HCT116 (cell line): ENCODE data around the gene COL20A1. TPM values are rescaled to one million over a fixed set of nuclear protein-coding genes. Genes with fewer than 3 reads are reported as not detected.

Experiments
- ATAC-seq: fragments of 200-7000 bp; cut with Tn5 transposase; 2 replicates; pipeline ENCODE4 v1.9.1; 2020; ENCODE audit warnings: mild to moderate bottlenecking, moderate library complexity
- BruUV-seq: library from RNA; stranded (reverse); fragments of 400-500 nt; replicated peaks from 2 replicates; lab custom pipeline; 2021; lab: Mats Ljungman, UMichigan
- CTCF ChIA-PET: fragments of 300-600 bp; sonication (Branson Sonifier 250); formaldehyde crosslinking; loops from one replicate; lab custom pipeline; 2021; ENCODE audit warnings: antibody characterized with exemption; lab: Charles Lee
- POLR2A ChIA-PET: fragments of 300-600, 350-600 bp; sonication (Branson Sonifier 250); formaldehyde crosslinking; loops from one replicate; lab custom pipeline; 2021; ENCODE audit warnings: antibody characterized with exemption; lab: Charles Lee
- RAD21 ChIA-PET, 2 experiments: fragments of 300-600 bp; sonication (Branson Sonifier 250); formaldehyde crosslinking; loops; one replicate each; lab custom pipeline; 2023; ENCODE audit warnings: low total read pairs in 2 of 2; ENCODE audit not compliant: uncharacterized antibody in 2 of 2, unreplicated experiment in 2 of 2, low non-redundant PET in 1 of 2; lab: Charles Lee
- DNase-seq: peaks from one replicate; pipeline ENCODE4 v3.0.0-alpha.2; 2010; ENCODE audit warnings: low read depth, low spot score
- H2AFZ ChIP-seq: fragments of 200-600 bp; shearing (Covaris generic), sonication (generic); 2 replicates; pipeline ENCODE4 v1.6.1; 2017; ENCODE audit warnings: low read depth, mixed run types, mixed read lengths, antibody characterized with exemption, low read length; ENCODE audit not compliant: poor library complexity, severe bottlenecking
- H3K27ac ChIP-seq: 2 replicates; pipeline ENCODE4 v1.5.1; 2012; ENCODE audit warnings: low read depth, low read length
- H3K27me3 ChIP-seq: fragments of 200-600 bp; sonication (generic); 2 replicates; pipeline ENCODE4 v1.6.1; 2016; ENCODE audit warnings: mixed run types, low read length, mixed read lengths; ENCODE audit not compliant: insufficient read depth
- H3K36me3 ChIP-seq, 2 experiments: fragments of 200-500 bp in 1 of 2; fragments of 200-600 bp in 1 of 2; sonication (Bioruptor generic) in 1 of 2; sonication (generic) in 1 of 2; 2 replicates each; pipeline versions ENCODE4 v1.5.1 to v1.6.1; 2014 to 2016; ENCODE audit warnings: low read length in 2 of 2, inconsistent platforms in 1 of 2, mixed read lengths in 1 of 2, mixed run types in 1 of 2; ENCODE audit not compliant: insufficient read depth in 2 of 2, control insufficient read depth in 1 of 2
- H3K4me1 ChIP-seq, 2 experiments: fragments of 200-600 bp in 1 of 2; sonication (generic) in 1 of 2; 2 replicates each; pipeline versions ENCODE4 v1.5.1 to v1.6.1; 2012 to 2017; ENCODE audit warnings: low read length in 2 of 2, inconsistent platforms in 1 of 2, mild to moderate bottlenecking in 1 of 2, mixed read lengths in 1 of 2, mixed run types in 1 of 2, moderate library complexity in 1 of 2; ENCODE audit not compliant: insufficient read depth in 2 of 2, control insufficient read depth in 1 of 2
- H3K4me2 ChIP-seq: fragments of 200-600 bp; sonication (generic); 2 replicates; pipeline ENCODE4 v1.6.1; 2017; ENCODE audit warnings: mixed run types, low read length, mixed read lengths
- H3K4me3 ChIP-seq, 2 experiments: fragments of 200-600 bp in 1 of 2; sonication (generic) in 1 of 2; replicated peaks in 1 of 2; 2 replicates each; pipeline ENCODE4 v1.5.1; 2011 to 2016; ENCODE audit warnings: low read length in 2 of 2, control low read depth in 1 of 2, low read depth in 1 of 2, mild to moderate bottlenecking in 1 of 2, mixed read lengths in 1 of 2, mixed run types in 1 of 2
- H3K79me2 ChIP-seq: fragments of 200-600 bp; sonication (generic); 2 replicates; pipeline ENCODE4 v1.6.1; 2017; ENCODE audit warnings: mild to moderate bottlenecking, mixed run types, low read length, moderate library complexity, mixed read lengths; ENCODE audit not compliant: insufficient read depth
- H3K9ac ChIP-seq: fragments of 200-600 bp; sonication (generic); 2 replicates; pipeline ENCODE4 v1.6.1; 2016; ENCODE audit warnings: low read length, mixed read lengths
- H3K9me2 ChIP-seq: fragments of 200-600 bp; sonication (generic), shearing (Covaris generic); 2 replicates; pipeline ENCODE4 v1.6.1; 2017; ENCODE audit warnings: mixed run types, mild to moderate bottlenecking, moderate library complexity; ENCODE audit not compliant: insufficient read depth
- H3K9me3 ChIP-seq, 2 experiments: fragments of 200-500 bp in 1 of 2; fragments of 200-600 bp in 1 of 2; sonication (Bioruptor generic) in 1 of 2; sonication (generic) in 1 of 2; 2 replicates each; pipeline ENCODE4 v1.6.1; 2014 to 2017; ENCODE audit warnings: low read length in 2 of 2, mixed read lengths in 2 of 2, inconsistent platforms in 1 of 2, low read depth in 1 of 2, mild to moderate bottlenecking in 1 of 2, mixed run types in 1 of 2, moderate library complexity in 1 of 2; ENCODE audit not compliant: control insufficient read depth in 1 of 2, insufficient read depth in 1 of 2
- H4K20me1 ChIP-seq: fragments of 200-600 bp; sonication (generic), shearing (Covaris generic); 2 replicates; pipeline ENCODE4 v1.6.1; 2017; ENCODE audit warnings: mixed run types, mild to moderate bottlenecking, moderate library complexity; ENCODE audit not compliant: insufficient read depth
- EGR1 ChIP-seq: IDR thresholded peaks from 2 replicates; pipeline ENCODE4 v1.6.1; 2012; ENCODE audit warnings: low read depth
- JUND ChIP-seq: IDR thresholded peaks from 2 replicates; pipeline ENCODE4 v1.6.1; 2012
- RAD21 ChIP-seq: IDR thresholded peaks from 2 replicates; pipeline ENCODE4 v1.6.1; 2012; ENCODE audit warnings: low read depth, mild to moderate bottlenecking
- REST ChIP-seq: IDR thresholded peaks from 2 replicates; pipeline ENCODE4 v1.6.1; 2012; ENCODE audit warnings: low read depth
- SIN3A ChIP-seq: IDR thresholded peaks from 2 replicates; pipeline ENCODE4 v1.6.1; 2012; ENCODE audit warnings: low read depth
- SP1 ChIP-seq: IDR thresholded peaks from 2 replicates; pipeline ENCODE4 v1.6.1; 2012; ENCODE audit warnings: low read depth
- TCF7L2 ChIP-seq: IDR thresholded peaks from 2 replicates; pipeline ENCODE4 v1.7.0; 2011; ENCODE audit warnings: borderline replicate concordance, inconsistent platforms; ENCODE audit not compliant: insufficient read depth, insufficient read length; ENCODE audit errors: extremely low read depth
- YY1 ChIP-seq: IDR thresholded peaks from 2 replicates; pipeline ENCODE4 v1.6.1; 2011; ENCODE audit warnings: low read length, low read depth, moderate library complexity, mild to moderate bottlenecking; ENCODE audit not compliant: insufficient replicate concordance; ENCODE audit errors: extremely low read depth
- ZNF274 ChIP-seq: fragments of 200-500 bp; sonication (Bioruptor generic); IDR thresholded peaks from 2 replicates; pipeline ENCODE4 v1.6.1; 2014; ENCODE audit warnings: mild to moderate bottlenecking, low read depth, low read length, inconsistent platforms
- intact Hi-C: fragments of 100-400 bp; cut with micrococcal nuclease; formaldehyde crosslinking; loops from 2 replicates; pipeline ENCODE4 v1.10.0; 2022
- total RNA-seq: library from RNA; stranded (reverse); gene quantifications from one replicate; pipeline ENCODE4 v1.2.1, GENCODE V29; 2021; ENCODE audit not compliant: unreplicated experiment
- TF ChIP-seq, protein P1 (sequence below): IDR thresholded peaks from 2 replicates; pipeline ENCODE4 v1.6.1; 2012

Gene COL20A1
- total RNA-seq, 1 experiment from 2014 or later = 0.34 TPM

DNA sequence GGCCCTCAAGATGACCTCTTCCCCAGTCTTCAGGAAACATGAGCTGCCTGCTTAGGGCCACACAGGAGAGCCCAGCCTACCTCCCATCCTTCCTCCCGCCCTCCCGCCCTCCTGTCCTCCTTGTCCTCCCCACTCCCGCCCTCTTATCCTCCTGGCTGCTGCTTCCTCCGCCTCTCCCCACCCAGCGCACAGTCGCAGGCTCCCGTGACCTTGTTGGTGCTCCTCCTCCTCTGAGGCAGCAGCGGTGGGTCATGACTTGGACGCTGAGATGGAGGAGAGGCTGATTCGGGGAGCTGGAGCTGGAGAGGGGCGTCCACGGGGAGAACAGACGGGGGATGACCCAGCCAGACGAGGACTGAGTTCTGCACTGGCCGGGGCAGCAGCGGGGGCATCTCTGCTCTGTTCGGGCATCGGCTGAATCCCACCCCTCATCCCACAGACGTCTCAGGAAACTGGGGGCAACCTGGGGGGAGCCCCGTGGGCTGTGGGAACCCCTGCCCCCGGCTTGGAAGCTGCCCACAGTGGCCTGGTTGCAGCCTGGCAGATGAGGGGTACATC is 35.8 kb downstream of the COL20A1 start:
- no peak overlapping the region for H2AFZ ChIP-seq
- H3K27me3 ChIP-seq = no peaks in the 10 kb centered on the region
- H3K9ac ChIP-seq = no peak overlapping the region
- H3K36me3 ChIP-seq = no peaks in the 10 kb centered on the region
- H3K9me2 ChIP-seq = no peaks in the 10 kb centered on the region
- BruUV-seq = no TSS peak
- no peaks in the 10 kb centered on the region for H4K20me1 ChIP-seq
- CTCF ChIA-PET = no interaction called here
- H3K27ac ChIP-seq = no peak overlapping the region
- intact Hi-C loops = no loop called here
- H3K4me2 ChIP-seq = no peak overlapping the region
- POLR2A ChIA-PET = no interaction called here
- DNase-seq (no peak), ATAC-seq (no peak)
- no peaks in the 10 kb centered on the region for H3K79me2 ChIP-seq
- RAD21 ChIA-PET = no interaction called here
- peaks cover 0 to 8% of the 10 kb centered on the region in 2 experiments; a peak in 2 of 4 replicates for H3K4me1 ChIP-seq
- H3K9me3 ChIP-seq = peaks cover 3 to 4% of the 10 kb centered on the region in 2 experiments; a peak in 1 of 4 replicates
- no peak overlapping the region for H3K4me3 ChIP-seq
- TF ChIP-seq EGR1 (no peak), JUND (no peak), TCF7L2 (no peak), YY1 (no peak), SIN3A (no peak), SP1 (no peak), ZNF274 (no peak), REST (no peak), RAD21 (no peak)
- TF ChIP-seq, protein P1, sequence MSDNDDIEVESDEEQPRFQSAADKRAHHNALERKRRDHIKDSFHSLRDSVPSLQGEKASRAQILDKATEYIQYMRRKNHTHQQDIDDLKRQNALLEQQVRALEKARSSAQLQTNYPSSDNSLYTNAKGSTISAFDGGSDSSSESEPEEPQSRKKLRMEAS = no peak
